22Rv1 (cell line): ENCODE results near the gene ALG2.
A peak's percentile ranks its signal among the peaks of the same experiment; 100 is the strongest.

Source experiments
- H3K27ac ChIP-seq: fragments of 450-650 bp; 2 replicates; pipeline ENCODE4 v1.5.1; 2017
- ZFX ChIP-seq: fragments of 450-650 bp; IDR thresholded peaks from 2 replicates; pipeline ENCODE4 v1.6.1; 2017; ENCODE audit warnings: antibody characterized with exemption, borderline replicate concordance
- TF ChIP-seq, protein P1 (sequence below): fragments of 450-650 bp; IDR thresholded peaks from 2 replicates; pipeline ENCODE4 v1.5.1; 2017; ENCODE audit warnings: mild to moderate bottlenecking

The ALG2 gene

DNA sequence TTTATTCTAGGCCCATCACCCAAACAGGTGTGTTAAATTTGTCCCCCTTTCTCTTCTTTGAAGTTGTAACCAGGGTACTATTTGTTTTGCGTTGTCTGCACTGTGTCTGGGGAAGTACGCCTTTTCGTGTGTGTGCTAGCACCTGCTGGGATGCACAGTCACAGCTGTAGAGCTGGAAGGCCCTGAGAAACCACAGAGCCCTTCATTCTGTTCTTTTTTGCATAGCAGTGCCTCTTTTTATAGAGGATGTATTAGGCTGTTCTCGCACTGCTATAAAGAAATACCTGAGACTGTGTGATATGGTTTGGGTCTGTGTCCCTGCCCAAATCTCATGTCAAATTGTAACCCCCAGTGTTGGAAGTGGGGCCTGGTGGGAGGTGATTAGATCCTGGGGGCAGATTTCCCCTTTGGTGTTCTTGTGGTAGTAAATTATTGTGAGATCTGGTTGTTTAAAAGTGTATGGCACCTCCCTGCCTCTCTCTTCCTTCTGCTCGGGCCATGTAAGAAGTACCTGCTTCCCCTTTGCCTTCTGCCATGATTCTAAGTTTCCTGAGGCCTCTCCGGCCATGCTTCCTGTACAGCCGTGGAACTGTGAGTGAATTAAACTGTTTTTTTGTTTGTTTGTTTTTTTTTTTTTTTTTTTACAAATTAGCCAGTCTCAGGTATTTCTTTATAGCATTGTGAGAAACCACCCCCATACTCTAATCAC lies 14.3 kb upstream of the ALG2 start:
- no peak overlapping the region for H3K27ac ChIP-seq
- no peak for TF ChIP-seq ZFX
- TF ChIP-seq, protein P1, sequence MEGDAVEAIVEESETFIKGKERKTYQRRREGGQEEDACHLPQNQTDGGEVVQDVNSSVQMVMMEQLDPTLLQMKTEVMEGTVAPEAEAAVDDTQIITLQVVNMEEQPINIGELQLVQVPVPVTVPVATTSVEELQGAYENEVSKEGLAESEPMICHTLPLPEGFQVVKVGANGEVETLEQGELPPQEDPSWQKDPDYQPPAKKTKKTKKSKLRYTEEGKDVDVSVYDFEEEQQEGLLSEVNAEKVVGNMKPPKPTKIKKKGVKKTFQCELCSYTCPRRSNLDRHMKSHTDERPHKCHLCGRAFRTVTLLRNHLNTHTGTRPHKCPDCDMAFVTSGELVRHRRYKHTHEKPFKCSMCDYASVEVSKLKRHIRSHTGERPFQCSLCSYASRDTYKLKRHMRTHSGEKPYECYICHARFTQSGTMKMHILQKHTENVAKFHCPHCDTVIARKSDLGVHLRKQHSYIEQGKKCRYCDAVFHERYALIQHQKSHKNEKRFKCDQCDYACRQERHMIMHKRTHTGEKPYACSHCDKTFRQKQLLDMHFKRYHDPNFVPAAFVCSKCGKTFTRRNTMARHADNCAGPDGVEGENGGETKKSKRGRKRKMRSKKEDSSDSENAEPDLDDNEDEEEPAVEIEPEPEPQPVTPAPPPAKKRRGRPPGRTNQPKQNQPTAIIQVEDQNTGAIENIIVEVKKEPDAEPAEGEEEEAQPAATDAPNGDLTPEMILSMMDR: no peak

DNA sequence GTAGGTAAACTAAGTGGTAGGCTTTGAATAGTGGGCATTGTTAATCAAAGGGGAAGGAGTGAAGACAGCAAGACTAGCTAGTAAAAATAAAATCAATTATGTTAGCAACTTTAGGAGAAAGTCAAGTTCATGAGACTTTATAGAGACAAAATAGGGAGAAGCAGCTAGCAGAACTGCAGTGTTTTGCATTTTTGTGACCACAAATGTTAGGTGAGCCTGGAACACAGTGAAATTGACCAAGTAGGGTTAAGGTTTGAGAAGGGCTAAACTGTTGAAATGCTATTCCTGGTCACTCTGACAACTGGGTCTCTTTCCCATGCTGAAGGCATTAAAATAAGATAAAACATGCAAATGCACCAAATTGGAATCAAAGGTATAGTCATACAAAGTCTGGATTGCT lies 13.3 kb upstream of the ALG2 start:
- TF ChIP-seq ZFX: no peak

DNA sequence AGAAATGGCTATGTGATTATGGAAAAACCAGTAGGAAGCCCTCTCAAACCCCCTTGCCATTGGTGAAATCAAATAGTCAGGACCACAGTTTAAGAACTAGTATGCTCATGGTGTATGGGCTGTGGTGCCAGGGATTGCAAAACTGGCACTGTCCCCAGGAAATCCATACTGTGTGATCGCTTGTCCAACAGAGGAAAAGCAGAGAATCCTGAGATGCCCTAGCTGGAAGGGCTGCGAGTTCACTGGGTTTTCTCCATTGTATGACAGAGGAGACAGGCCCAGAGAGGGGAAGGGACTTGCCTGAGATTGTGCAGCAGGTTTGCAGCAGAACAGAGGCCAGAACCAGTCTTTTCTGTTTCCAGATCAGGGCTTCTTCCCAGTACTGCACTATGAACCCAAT lies 12.9 kb upstream of the ALG2 start:
- TF ChIP-seq, protein P1: no peak
- no peak overlapping the region for H3K27ac ChIP-seq

More for the DNA sequence above, 13.3 kb upstream of the ALG2 start:
- no peak overlapping the region for H3K27ac ChIP-seq

DNA sequence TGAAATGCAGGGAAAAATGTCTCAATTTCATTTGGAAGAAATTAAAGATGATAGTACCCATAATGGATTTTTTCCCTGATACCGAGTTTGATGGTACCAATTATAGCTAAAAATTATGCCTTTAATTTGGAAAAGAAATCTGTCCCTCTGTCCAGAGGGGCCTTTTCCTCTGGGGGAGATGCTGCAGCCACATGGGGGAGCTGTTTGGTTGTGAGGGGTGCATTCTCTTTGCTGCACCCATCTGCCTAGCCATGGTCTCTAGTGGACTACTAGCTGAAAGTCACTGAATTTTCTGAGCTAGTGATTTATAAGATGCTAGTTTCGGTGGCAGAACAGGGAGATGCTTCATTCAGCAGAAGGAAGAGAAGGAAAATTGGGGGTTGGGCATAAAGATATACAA lies 10.0 kb upstream of the ALG2 start:
- no peak overlapping the region for H3K27ac ChIP-seq
- TF ChIP-seq ZFX: no peak
- TF ChIP-seq, protein P1: peak; percentile 44

DNA sequence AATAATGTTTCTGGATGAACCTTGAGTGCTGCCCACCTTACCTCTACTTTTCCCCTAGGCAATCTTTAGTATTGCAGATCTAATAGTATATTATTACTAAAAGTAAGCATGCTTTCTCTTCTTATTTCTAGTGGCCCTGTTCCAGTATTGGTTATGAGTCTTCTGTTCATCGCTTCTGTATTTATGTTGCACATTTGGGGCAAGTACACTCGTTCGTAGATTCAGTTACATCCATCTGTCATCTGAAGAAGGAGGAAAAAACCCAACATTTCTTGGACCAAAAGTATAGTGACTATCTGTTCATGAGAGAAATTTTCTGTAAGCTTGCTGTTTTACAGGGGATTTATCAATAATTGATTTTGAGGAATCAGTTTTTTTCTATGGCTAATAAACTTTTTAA lies 8.5 kb upstream of the ALG2 start:
- TF ChIP-seq ZFX: no peak
- TF ChIP-seq, protein P1: no peak
- no peak overlapping the region for H3K27ac ChIP-seq

DNA sequence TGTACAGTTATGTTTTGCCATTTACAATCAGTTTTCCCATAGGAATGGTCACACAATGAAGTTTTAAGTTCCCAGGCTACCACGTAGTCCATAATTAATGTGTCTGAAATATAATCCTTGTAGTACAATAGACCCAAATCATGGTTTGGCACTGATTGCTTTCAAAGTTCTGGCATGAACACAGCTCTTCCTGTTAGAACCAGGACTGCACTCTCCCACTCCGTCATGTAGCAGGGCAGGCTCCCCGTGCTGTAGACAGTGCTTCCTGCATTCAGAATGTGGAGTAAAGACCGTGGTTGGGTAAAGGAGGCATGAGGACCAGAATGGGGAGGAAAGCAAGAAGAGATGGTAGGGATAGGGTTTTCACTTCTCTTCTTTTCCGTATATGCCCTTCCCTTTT lies 4.3 kb upstream of the ALG2 start:
- H3K27ac ChIP-seq: no peak overlapping the region
- no peak for TF ChIP-seq ZFX
- TF ChIP-seq, protein P1: no peak

DNA sequence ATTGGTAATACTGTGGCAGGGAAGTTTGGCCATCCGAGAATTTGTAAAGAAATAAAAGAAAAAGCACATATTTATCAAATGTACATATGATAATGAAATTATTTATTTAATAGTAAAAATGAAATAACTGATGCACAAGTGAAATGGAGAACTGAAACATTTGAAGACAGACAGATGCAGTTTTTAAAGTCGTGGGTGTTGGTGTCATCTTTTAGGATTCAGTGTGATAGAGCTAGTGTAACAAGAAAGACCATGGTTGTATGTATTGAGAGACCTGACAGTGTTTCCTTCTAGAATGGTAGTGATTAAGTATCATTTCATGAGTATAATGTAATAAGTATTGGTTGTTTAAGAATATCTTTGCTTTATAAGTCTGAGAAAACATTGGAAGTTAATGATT lies 2.7 kb upstream of the ALG2 start:
- H3K27ac ChIP-seq: no peak overlapping the region
- TF ChIP-seq ZFX: no peak
- TF ChIP-seq, protein P1: no peak
